GM19239 (cell line): ENCODE results near the gene COG4.

Experiments used
- DNase-seq: peaks from one replicate; pipeline ENCODE4 v3.0.0; 2011; ENCODE audit warnings: low spot score; ENCODE audit not compliant: insufficient read length
- FAIRE-seq: peaks from 2 replicates; lab custom pipeline; 2011; peaks lifted over from hg19 to GRCh38; lab: Jason Lieb, UNC

COG4 gene

GRCh38 chr16:70438585-70438968, 84.8 kb downstream of the COG4 start:
- no peak for DNase-seq
- no peak for FAIRE-seq

DNA sequence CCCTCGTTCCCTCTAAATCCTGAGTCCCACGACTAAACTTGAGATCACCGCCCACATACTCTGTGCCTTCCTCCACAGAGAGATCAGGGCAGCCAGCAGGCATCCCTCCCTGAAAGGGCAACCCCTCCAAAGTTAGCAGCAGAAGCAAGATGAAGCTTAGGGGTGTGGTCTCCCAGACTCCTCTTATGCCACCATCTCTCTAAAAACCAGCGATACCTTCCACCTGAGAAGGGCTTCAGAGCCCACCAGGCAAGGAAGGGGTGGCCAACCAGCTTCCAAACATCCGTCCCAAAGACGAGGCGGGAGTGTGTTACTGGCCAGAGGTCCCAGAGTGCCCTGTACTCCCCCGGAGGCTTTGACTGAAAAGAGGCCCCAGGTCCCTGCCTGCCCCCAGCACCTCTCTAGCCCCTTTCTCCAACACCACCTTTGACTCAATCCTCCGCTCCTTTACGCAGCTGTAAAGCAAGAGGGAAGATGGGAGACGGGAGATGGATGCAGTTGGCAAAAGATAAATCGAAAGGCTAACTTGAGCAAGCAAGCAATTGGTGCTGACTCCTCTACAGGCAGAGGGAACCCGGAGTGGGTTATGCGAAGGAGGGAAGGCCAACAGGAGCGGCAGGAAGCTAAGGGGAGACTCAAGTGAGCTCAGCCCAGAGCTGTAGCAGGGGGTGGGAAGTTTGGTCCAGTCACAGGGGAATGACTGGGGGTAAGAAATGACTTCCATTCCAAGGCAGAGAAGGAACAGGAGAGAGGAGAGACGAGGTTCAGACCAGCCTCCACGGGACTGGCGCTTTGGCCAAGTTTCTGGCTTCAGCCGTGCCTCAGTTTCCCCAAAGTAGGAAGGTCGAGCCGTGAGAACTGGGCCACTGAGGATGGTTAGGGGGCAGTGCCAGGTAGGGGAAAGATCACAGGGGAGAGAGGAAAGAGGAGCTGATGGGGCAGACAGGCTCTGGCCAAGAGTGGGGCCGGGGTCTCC, 85.5 kb downstream of the COG4 start:
- DNase-seq: no peak
- FAIRE-seq: no peak

DNA sequence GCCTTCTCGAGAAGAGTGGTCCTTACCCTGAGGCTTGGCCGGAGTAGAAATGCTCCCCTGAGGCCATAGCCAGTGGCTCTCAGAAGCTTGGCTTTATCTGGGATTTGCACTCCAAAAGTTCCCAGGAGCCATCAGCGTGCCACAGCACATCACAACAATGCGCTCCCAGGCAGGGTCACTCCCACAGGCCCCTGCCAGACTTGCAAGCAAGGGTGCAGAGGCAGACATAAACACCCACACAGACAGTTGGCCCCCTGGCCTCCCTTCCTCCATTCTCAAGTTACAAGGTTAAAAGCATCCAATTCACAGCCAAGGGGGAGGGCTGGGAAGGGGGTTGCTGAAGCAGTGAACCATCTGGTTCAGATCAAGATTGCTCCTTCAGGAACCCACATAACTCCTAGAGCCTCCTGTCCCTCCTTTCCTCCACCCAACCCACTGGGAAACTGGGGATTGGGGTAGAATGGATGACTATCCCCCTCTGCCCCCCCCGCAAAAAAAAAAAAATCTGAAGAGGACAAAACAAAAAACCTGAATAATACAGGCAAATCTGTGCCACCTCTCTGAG, 86.3 kb downstream of the COG4 start:
- DNase-seq: no peak
- no peak for FAIRE-seq

GRCh38 chr16:70434484-70435260, 88.7 kb downstream of the COG4 start:
- DNase-seq: no peak
- FAIRE-seq: peak; percentile 48

DNA sequence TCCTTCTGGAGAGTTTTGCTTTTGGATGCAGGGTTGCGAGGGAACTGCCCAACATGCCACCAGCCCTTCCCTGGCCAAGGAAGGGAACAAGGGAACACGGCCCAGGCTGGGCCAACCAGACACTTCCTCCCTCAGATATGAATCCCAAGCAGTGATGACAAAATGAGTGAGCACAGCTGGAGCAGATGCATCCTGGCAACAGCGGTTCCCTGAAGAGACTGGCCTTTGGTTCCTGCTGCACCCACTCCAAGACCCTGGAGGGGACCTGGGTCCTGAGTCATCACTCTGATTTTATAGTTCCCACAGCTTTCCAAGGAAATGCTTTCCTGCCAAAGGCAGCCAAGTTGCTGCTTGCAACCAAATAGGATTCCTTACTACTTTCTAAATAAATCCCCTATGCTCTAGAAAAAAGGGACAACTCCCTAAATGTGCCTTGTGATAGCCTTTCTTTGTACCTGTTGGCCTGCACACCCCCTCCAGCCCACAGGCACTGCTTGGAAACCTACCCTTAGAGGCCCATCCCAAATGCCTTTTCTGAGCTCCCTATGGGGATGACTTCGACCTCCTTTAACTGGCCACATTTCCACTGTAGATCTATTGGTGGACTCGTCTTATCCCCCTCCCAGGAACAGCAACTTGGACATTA, 89.8 kb downstream of the COG4 start:
- FAIRE-seq: no peak
- no peak for DNase-seq

- DNase-seq: no peak
- peak; percentile 95 for FAIRE-seq
Observed at GRCh38 chr16:70432723-70433457, 90.5 kb downstream of the COG4 start.

DNA sequence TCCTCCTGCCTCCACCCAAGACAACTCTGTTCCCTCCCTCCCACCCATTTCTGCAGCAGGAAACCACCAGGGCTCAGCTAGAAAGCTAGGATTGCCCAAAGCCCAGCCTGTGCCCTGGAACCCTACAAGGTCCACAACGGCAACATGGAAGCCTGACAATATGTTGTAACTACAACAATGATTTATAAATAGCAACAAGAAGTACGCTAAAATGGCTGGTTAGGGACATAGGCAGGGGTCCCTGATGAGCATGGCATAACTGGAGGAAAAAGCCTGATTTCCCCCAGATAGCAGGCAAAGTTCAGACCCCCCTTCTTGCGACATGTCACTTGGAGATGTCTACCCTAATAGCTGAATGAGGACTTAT, 91.0 kb downstream of the COG4 start:
- no peak for FAIRE-seq
- DNase-seq: no peak

DNA sequence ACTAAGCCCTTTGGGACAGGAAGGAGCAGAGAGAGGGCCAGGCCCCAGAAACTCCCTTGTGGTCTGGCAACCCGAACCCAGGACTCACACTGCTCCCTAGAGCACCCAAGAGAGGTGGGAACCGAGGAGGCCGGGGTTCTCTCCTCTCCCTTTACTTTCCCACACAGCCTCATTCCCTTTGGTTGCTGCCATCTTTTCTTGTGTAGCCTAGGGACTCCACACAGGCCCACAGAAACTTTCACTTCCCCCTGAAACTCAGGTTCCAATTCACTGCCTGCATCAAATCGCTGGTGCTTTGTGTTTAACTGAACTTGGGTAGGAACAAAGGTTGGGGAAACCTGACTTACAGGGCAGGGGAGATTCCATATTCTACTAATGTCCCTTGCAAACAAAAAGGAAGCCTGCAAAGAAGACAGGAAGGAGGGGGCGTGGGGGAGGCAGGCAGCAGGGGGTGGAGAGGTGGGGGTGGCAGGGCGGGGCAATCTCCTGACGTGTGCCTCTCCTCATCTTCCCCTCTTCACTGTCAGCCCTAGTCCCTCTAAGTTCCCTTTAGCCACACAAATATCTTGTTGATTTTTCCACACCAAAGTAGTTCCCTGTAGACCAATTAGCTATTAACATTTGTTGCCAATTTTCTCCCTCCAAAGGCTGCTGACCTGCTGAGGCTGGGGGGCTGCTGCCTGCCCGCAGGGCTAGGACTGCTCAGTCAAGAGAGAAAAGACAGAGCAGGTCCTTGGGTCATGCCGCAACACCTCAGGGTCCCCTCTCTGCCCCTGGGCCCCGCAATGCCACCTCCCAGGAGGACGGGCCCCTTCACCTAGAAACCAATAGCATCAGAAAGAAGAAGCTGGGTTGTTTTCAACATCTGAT, 92.5 kb downstream of the COG4 start:
- peak; percentile 84 for FAIRE-seq

More for the DNA sequence above, 92.5 kb downstream of the COG4 start:
- DNase-seq: peak; percentile 60
